GM18951 (cell line): ENCODE measurements around the gene IQCF2.

Experiments used
- POLR2A ChIP-seq: IDR thresholded peaks from 4 replicates; pipeline ENCODE4 v1.6.1; 2011; ENCODE audit warnings: mild to moderate bottlenecking; ENCODE audit not compliant: insufficient read length, insufficient read depth; ENCODE audit errors: extremely low read depth
- in situ Hi-C: fragments of 300-500 bp; cut with MboI; formaldehyde crosslinking; loops from one replicate; pipeline ENCODE4 v1.12.0; 2022; ENCODE audit warnings: low sequenced_read_pairs, mixed read lengths, inconsistent platforms; ENCODE audit not compliant: unreplicated experiment

The IQCF2 gene

DNA sequence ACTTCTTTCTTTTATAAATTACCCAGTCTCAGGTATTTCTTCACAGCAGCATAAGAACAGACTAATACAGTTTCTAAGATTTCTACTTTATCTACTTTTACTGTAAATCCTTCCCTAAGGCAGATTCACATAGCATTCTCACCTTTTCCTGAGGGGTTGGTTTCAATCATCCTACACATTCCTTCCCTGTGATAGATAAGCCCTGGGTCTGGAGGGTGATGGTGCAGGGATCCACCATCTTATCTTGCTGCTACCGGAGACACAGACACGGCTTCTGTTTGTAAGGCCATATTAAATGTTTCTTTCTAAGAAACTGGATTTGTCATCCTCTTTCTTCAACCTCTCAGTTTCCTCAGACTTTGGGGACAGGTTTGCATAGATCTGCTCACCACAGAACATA, 7.9 kb downstream of the IQCF2 start:
- no peak for TF ChIP-seq POLR2A
- in situ Hi-C loops: no loop called here

DNA sequence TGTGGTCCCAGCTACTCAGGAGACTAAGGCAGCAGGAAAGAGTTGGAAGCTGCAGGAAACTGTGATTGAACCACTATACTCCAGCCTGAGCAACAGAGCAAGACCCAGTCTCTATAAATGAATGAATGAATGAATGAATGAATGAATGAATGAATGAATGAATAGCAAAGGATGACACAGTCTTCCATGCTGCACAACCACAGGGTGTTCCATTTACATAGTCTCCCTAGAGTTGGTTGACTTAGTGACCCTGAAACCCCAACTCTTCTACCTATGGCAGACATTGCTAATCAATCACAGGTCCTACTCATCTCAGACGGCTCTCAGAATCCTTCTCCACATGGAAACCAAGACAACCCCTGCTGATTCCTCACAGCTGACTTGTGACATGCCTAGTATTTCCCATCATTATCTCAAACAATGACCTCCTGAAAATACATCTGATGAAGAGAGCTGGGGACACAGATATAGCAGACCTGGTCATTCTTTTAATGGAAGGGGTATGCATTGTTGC, 11.9 kb downstream of the IQCF2 start:
- in situ Hi-C loops: no loop called here
- no peak for TF ChIP-seq POLR2A

- TF ChIP-seq POLR2A: no peak
- in situ Hi-C loops: no loop called here
Measured at GRCh38 chr3:51873876-51874275, 12.5 kb downstream of the IQCF2 start.

- TF ChIP-seq POLR2A: no peak
- in situ Hi-C loops: no loop called here
Measured at GRCh38 chr3:51874411-51874810, 13.0 kb downstream of the IQCF2 start.

DNA sequence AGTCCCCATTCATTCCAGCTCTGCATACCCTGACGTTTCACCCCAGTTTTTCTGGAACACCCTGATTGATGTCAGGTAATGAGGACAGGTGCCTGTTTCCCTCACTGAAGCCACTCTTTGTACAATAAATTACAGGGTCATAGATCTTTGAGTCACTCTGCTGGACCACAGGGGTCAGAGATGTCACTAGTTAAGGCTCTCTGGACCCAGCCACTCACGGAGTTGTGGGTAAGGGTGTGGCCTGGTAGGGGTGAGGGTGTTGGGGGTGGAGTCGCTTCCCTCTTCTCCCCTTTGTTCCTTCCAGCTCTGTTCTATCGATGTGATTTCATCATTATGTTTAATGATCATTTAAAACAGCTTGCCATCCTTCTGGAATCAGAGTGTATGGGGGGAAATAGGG, 13.5 kb downstream of the IQCF2 start:
- in situ Hi-C loops: no loop called here
- TF ChIP-seq POLR2A: no peak

DNA sequence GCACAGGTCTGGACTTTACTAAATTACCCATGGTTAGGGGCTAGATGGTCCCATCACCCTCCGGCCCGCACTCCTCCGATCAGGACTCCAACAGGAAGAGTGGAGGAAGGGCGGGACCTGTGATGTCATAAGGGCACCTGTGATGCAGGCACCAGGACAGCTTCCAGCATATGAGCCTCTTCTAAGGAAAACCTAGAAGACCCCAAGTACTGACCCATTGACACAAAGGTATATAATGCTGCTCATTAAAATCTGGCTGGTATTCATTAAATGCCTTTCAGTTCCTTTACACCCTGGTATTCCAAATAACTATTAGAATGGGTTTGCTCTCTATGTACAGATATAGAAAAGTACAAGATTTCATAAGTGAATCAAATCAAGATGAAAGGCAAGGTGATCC, 14.1 kb downstream of the IQCF2 start, which contains the start of gene IQCF5:
IQCF5 (minus strand) TSS at position 101 of the 400 bp plus-strand sequence; CDS start at position 31, 70 bp downstream.
- in situ Hi-C loops: no loop called here

DNA sequence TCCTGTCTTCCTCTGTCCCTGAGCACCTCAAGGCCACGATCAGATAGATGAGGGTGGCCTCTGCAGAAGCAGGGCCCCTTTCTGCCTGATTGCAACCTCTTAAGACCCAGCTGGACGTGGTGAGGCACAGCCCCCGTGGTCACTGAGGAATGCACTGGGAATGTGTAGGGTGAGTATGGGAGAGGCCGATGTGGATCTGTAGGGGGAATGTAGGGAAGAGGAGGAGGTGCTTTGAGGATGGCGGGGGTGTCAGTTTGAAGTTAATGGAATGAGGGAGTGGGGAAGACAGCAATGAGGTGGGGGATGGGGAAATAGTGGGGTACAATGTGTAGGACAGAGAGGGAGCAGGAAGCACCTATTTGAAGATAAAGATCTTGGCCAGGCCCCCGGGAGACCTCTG, 14.8 kb downstream of the IQCF2 start:
- no peak for TF ChIP-seq POLR2A
- in situ Hi-C loops: no loop called here

More for the DNA sequence above, 14.1 kb downstream of the IQCF2 start, which contains the start of gene IQCF5:
- no peak for TF ChIP-seq POLR2A

DNA sequence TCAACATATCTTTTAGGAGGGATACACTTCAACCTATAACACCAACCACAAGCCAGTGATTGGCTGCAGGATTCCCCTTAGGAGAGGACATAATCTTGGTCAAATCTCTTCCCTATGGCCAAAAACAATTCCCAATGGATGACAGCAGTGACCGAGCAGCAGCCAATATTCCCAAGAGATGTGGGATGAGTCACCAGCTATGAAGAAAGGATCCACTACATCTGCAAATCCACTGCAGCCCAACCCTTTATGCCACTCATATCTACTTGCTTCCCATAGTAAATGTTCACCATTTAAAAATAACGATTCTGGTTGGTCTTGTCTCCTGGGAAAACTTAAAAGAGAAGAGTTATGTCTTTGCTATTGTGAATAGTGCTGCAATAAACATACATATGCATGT, 18.5 kb downstream of the IQCF2 start:
- in situ Hi-C loops: no loop called here
- TF ChIP-seq POLR2A: no peak

GRCh38 chr3:51886447-51886846, 25.0 kb downstream of the IQCF2 start:
- TF ChIP-seq POLR2A: no peak
- in situ Hi-C loops: no loop called here

DNA sequence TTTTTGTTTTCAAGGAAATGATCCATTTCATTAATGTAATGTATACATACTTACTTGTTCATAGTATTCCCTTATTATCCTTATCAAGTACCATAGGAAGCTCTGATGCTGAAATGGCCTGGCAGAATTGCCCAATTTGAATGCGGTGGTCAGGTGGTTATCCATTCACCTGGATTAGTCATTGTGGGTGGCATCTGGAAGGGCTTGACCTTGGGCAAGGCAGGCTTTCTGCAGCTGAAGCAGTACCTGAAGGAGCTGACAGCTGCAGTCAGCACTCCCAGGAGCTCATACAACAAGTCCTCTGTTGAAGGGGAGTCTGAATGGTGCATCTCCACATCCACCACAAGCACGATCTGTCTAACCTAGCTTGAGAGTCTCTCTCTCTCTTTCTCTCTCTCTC, 26.2 kb downstream of the IQCF2 start:
- TF ChIP-seq POLR2A: no peak
- in situ Hi-C loops: no loop called here

DNA sequence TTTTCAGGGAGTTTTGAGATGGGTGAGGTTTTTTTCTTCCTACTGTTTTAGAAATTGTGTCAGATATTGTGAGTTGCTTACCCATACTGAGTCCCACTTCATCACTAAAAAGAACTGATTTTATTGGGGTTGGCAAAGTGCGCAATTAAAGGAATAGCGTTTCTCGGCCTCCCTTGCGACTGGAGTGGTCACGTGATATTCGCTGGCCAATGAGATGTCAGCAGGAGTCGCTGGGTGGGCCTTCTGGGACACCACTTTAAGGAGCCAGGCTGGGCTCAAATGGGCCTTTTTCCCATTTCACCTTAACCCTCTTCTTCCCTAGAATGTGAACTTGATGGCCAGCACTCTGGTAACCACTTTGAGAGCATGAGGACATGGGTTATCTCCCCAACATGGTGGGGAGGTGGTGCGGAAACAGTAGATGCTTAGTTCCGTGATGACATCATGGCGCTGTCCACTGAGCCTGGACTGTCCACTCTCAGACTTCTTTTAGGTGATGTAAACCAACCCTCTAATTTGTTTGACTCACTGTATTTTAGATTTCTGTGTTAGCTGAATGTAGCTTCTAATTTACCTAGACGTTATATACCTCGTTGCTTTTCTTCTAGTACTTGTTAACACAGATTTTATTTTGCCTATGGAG, 27.2 kb downstream of the IQCF2 start:
- TF ChIP-seq POLR2A: no peak
- in situ Hi-C loops: no loop called here

DNA sequence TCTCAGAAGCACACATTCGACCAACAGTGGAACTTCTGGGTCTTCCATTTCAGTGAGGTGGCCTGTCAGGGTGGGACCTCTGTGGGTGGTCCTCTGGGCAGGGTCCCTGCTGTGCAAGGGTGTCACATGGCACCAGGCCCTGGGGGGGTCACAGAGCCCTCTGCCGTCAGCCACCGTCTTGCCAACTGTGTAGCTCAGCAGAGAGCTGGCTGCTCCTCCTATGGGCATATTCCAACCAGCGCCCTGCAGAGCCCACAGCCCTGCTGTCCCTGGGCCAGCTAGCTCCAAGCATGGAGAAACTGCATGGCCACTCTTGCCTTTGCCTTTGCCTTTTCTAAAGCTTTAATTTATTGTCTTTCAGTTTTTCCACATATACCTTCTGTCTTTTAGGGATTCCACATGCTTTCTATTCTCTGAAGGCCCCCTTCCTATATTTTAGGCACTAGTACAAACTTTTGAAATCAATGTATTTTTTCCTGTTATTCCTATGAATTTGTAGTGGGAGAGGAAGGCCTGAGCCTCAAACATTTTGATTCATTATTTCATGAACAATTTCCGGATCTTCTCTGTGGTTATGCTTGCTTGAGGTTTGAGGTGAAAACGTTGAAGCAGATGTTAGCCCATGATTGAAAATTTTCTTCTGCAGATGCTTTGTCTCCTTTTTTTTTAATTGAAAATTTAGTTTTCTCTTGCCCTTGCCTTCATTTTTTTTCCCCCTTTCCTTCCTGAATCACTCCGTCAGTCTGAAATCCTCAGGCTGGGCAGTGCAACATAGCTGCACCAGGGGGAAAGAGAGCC, 30.0 kb downstream of the IQCF2 start:
- no peak for TF ChIP-seq POLR2A
- in situ Hi-C loops: no loop called here

GRCh38 chr3:51894391-51894790, 33.0 kb downstream of the IQCF2 start:
- in situ Hi-C loops: no loop called here
- TF ChIP-seq POLR2A: no peak

DNA sequence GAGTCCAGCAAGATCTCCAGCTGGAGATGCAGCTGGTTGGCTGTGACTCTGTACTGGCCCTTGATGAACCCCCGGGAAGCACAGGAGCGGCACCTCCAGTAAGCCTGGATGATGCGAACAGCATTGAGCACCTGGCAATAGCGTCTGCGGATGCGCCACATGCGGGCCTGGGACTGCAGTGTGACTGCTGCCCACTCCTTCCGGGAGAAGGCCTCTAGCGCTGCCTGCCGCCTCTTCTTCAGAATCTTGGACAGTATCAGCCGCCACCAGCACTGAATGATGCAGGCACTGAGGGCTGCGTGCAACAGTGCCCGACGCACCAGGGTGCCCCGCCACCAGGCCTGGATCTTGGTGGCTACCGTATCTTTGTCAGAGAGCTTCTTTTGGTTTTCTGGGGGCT, 33.5 kb downstream of the IQCF2 start:
- no peak for TF ChIP-seq POLR2A
- in situ Hi-C loops: no loop called here
